ENCODE measurements around the gene LHFPL6.
"Not testable (repeated sequence)": the region's sequence is repeated elsewhere in the genome, so short reads cannot be mapped to it uniquely, and the experiment has no call there.

LHFPL6 gene

GRCh38 chr13:39350461-39350881 lies 252.5 kb downstream of the LHFPL6 start:
- no peak for DNase-seq (ENCODE audit: low spot score)

GRCh38 chr13:39349391-39349960 lies 253.5 kb downstream of the LHFPL6 start:
- DNase-seq (ENCODE audit: low spot score) = no peak

- no peak for DNase-seq (ENCODE audit: low spot score)
These were observed 254.8 kb downstream of the LHFPL6 start for GRCh38 chr13:39347926-39348901.

GRCh38 chr13:39345982-39346381 lies 257.0 kb downstream of the LHFPL6 start:
- no peak for DNase-seq (ENCODE audit: low spot score)

- DNase-seq (ENCODE audit: low spot score) = no peak
These were observed 261.7 kb downstream of the LHFPL6 start for GRCh38 chr13:39341251-39341650.

GRCh38 chr13:39338114-39338513 lies 264.9 kb downstream of the LHFPL6 start:
- DNase-seq (ENCODE audit: low spot score) = not testable (repeated sequence)

GRCh38 chr13:39336937-39337336 lies 266.1 kb downstream of the LHFPL6 start:
- DNase-seq (ENCODE audit: low spot score) = no peak

GRCh38 chr13:39336207-39336606 lies 266.8 kb downstream of the LHFPL6 start:
- no peak for DNase-seq (ENCODE audit: low spot score)

GRCh38 chr13:39335721-39336120 lies 267.3 kb downstream of the LHFPL6 start:
- no peak for DNase-seq (ENCODE audit: low spot score)

- DNase-seq (ENCODE audit: low spot score) = no peak
These were observed 272.5 kb downstream of the LHFPL6 start for GRCh38 chr13:39330504-39330903.

- DNase-seq (ENCODE audit: low spot score) = no peak
These were observed 273.8 kb downstream of the LHFPL6 start for GRCh38 chr13:39329182-39329639.

GRCh38 chr13:39327172-39327479 lies 275.9 kb downstream of the LHFPL6 start:
- DNase-seq (ENCODE audit: low spot score) = no peak

GRCh38 chr13:39326469-39327171 lies 276.4 kb downstream of the LHFPL6 start:
- DNase-seq (ENCODE audit: low spot score) = no peak

GRCh38 chr13:39324806-39325311 lies 278.1 kb downstream of the LHFPL6 start:
- no peak for DNase-seq (ENCODE audit: low spot score)

- no peak for DNase-seq (ENCODE audit: low spot score)
These were observed 280.0 kb downstream of the LHFPL6 start for GRCh38 chr13:39322836-39323585.

GRCh38 chr13:39321574-39321973 lies 281.4 kb downstream of the LHFPL6 start:
- DNase-seq (ENCODE audit: low spot score) = no peak

- no peak for DNase-seq (ENCODE audit: low spot score)
These were observed 284.8 kb downstream of the LHFPL6 start for GRCh38 chr13:39318161-39318560.

GRCh38 chr13:39317291-39317690 lies 285.7 kb downstream of the LHFPL6 start:
- DNase-seq (ENCODE audit: low spot score) = no peak

- no peak for DNase-seq (ENCODE audit: low spot score)
These were observed 287.2 kb downstream of the LHFPL6 start for GRCh38 chr13:39315796-39316195.

GRCh38 chr13:39313721-39314120 lies 289.3 kb downstream of the LHFPL6 start:
- DNase-seq (ENCODE audit: low spot score) = no peak

GRCh38 chr13:39312596-39312995 lies 290.4 kb downstream of the LHFPL6 start:
- DNase-seq (ENCODE audit: low spot score) = no peak
